K562 (cell line): ENCODE measurements around the gene RPTOR. TPM values are rescaled to one million over a fixed set of nuclear protein-coding genes. Genes with fewer than 3 reads are reported as not detected.

Experiments used
- ATAC-seq: fragments of 200-7000 bp; cut with Tn5 transposase; 3 replicates; pipeline ENCODE4 v1.9.1; 2020; ENCODE audit warnings: moderate library complexity
- BruUV-seq: library from RNA; stranded (reverse); fragments of 400-500 nt; replicated peaks from 2 replicates; lab custom pipeline; 2021; lab: Mats Ljungman, UMichigan
- CTCF ChIA-PET: fragments of 300-600 bp; formaldehyde crosslinking; extraction: SDS; loops from one replicate; lab custom pipeline; 2021; ENCODE audit warnings: low intra/inter-chr PET ratio; lab: Yijun Ruan, JAX
- POLR2A ChIA-PET: fragments of 300-600, 350-650 bp; sonication (Branson Sonifier 250); formaldehyde crosslinking; extraction: SDS; loops from one replicate; lab custom pipeline; 2021; ENCODE audit warnings: antibody characterized with exemption, inconsistent platforms; lab: Yijun Ruan, JAX
- DNase-seq, 4 experiments: peaks; one replicate each; pipeline versions ENCODE4 v3.0.0 to v3.0.0-alpha.2; 2011 to 2018; ENCODE audit warnings: low spot score in 3 of 4, mixed read lengths in 3 of 4; ENCODE audit errors: extremely low read depth in 1 of 4
- FAIRE-seq: peaks from 2 replicates; lab custom pipeline; 2011; peaks lifted over from hg19 to GRCh38; lab: Jason Lieb, UNC
- H2AFZ ChIP-seq: 2 replicates; pipeline ENCODE4 v1.6.0; 2011; ENCODE audit warnings: low read depth, low read length, control low read depth, inconsistent platforms
- H3K27ac ChIP-seq: fragments of 200-600 bp; 3 replicates; pipeline ENCODE4 v1.8.0; 2011; ENCODE audit warnings: low read depth, mild to moderate bottlenecking, control low read depth, inconsistent platforms, low read length, moderate library complexity, mixed read lengths; ENCODE audit errors: extremely low read depth
- H3K27me3 ChIP-seq, 2 experiments: fragments of 300-600 bp in 1 of 2; 2 replicates in 1 of 2; 3 replicates in 1 of 2; pipeline versions ENCODE4 v1.6.0 to v1.8.0; 2011; ENCODE audit warnings: inconsistent platforms in 2 of 2, low read length in 2 of 2, mild to moderate bottlenecking in 1 of 2, mixed read lengths in 1 of 2, moderate library complexity in 1 of 2; ENCODE audit not compliant: control insufficient read depth in 2 of 2, insufficient read depth in 2 of 2
- H3K36me3 ChIP-seq: fragments of 300-600 bp; 3 replicates; pipeline ENCODE4 v1.8.0; 2011; ENCODE audit warnings: mild to moderate bottlenecking, low read length, inconsistent platforms; ENCODE audit not compliant: control insufficient read depth, insufficient read depth
- H3K4me1 ChIP-seq, 2 experiments: fragments of 200-600 bp in 1 of 2; replicated peaks in 1 of 2; 2 replicates in 1 of 2; 3 replicates in 1 of 2; pipeline versions ENCODE4 v1.5.1 to v1.8.0; 2011; ENCODE audit warnings: inconsistent platforms in 2 of 2, low read length in 2 of 2, mild to moderate bottlenecking in 1 of 2, mixed read lengths in 1 of 2, moderate library complexity in 1 of 2; ENCODE audit not compliant: control insufficient read depth in 2 of 2, insufficient read depth in 2 of 2
- H3K4me2 ChIP-seq: 2 replicates; pipeline ENCODE4 v1.6.1; 2011; ENCODE audit warnings: low read length, control low read depth, inconsistent platforms, mixed read lengths; ENCODE audit not compliant: insufficient read depth
- H3K4me3 ChIP-seq: fragments of 200-600 bp; sonication (generic), shearing (Covaris generic); 2 replicates; pipeline ENCODE4 v1.5.1; 2016; ENCODE audit warnings: control low read depth, inconsistent platforms
- H3K79me2 ChIP-seq: fragments of 200-600 bp; 3 replicates; pipeline ENCODE4 v1.8.0; 2011; ENCODE audit warnings: low read length, inconsistent platforms; ENCODE audit not compliant: control insufficient read depth, insufficient read depth
- H3K9ac ChIP-seq, 2 experiments: 2 replicates each; pipeline versions ENCODE4 v1.6.0 to v1.6.1; 2011; ENCODE audit warnings: low read depth in 2 of 2, low read length in 2 of 2, control low read depth in 1 of 2, inconsistent platforms in 1 of 2, mild to moderate bottlenecking in 1 of 2, mixed read lengths in 1 of 2; ENCODE audit not compliant: insufficient read depth in 1 of 2
- H3K9me1 ChIP-seq: one replicate; pipeline ENCODE4 v1.6.0; 2011; ENCODE audit warnings: inconsistent platforms, mild to moderate bottlenecking, low read length, moderate library complexity; ENCODE audit not compliant: control insufficient read depth, insufficient read depth
- H3K9me3 ChIP-seq: replicated peaks from 2 replicates; pipeline ENCODE4 v1.5.1; 2011; ENCODE audit warnings: low read depth, low read length, inconsistent platforms; ENCODE audit not compliant: control insufficient read depth, insufficient read depth
- H4K20me1 ChIP-seq: replicated peaks from 2 replicates; pipeline ENCODE4 v1.6.1; 2011; ENCODE audit warnings: low read length, inconsistent platforms, mixed read lengths; ENCODE audit not compliant: control insufficient read depth, insufficient read depth
- ASH1L ChIP-seq: fragments of 450-650 bp; IDR thresholded peaks from 2 replicates; pipeline ENCODE4 v1.6.1; 2018; ENCODE audit warnings: borderline replicate concordance, mild to moderate bottlenecking, low read depth; ENCODE audit not compliant: partially characterized antibody
- WHSC1 ChIP-seq: IDR thresholded peaks from one replicate; pipeline ENCODE4 v1.6.1; 2012; ENCODE audit warnings: low read length, control low read depth, inconsistent platforms
- YY1 ChIP-seq, 3 experiments: IDR thresholded peaks; 2 replicates each; pipeline ENCODE4 v1.6.1; 2011; ENCODE audit warnings: low read length in 2 of 3, mild to moderate bottlenecking in 2 of 3, moderate library complexity in 2 of 3, borderline replicate concordance in 1 of 3, control low read depth in 1 of 3, low read depth in 1 of 3; ENCODE audit not compliant: insufficient read depth in 3 of 3, insufficient replicate concordance in 2 of 3, control insufficient read depth in 1 of 3, insufficient read length in 1 of 3; ENCODE audit errors: extremely low read depth in 1 of 3
- ZNF12 ChIP-seq: sonication (generic); formaldehyde crosslinking; IDR thresholded peaks from 2 replicates; pipeline ENCODE4 v1.4.0; 2020; ENCODE audit warnings: mild to moderate bottlenecking, missing genetic modification reagents
- ZNF197 ChIP-seq: fragments of 200-800 bp; sonication (Bioruptor generic); IDR thresholded peaks from 2 replicates; pipeline ENCODE4 v1.6.1; 2016; ENCODE audit warnings: low read depth, missing genetic modification characterization, missing compliant biosample characterization
- ZNF609 ChIP-seq: sonication (generic); formaldehyde crosslinking; IDR thresholded peaks from 2 replicates; pipeline ENCODE4 v1.8.1; 2023; ENCODE audit warnings: missing genetic modification reagents, mild to moderate bottlenecking, borderline replicate concordance
- WGBS: fragments of 100-300 bp; shearing (Covaris generic); methylation state at CpG from one replicate; pipeline ENCODE4 v1.1.6; 2016; ENCODE audit warnings: low coverage, mixed read lengths; ENCODE audit not compliant: insufficient coverage; ENCODE audit errors: missing lambda C conversion rate; 5-methylcytosine and 5-hydroxymethylcytosine counted together
- in situ Hi-C: fragments of 300-500 bp; cut with MboI; formaldehyde crosslinking; loops from 4 replicates; pipeline ENCODE4 v1.15.0; 2018; ENCODE audit warnings: inconsistent platforms, mixed read lengths
- intact Hi-C: fragments of 100-400 bp; cut with micrococcal nuclease; formaldehyde crosslinking; loops from 2 replicates; pipeline ENCODE4 v1.14.2; 2022
- polyA plus RNA-seq, 8 experiments: library from polyadenylated mRNA; depleted of rRNA in 4 of 8; stranded (reverse) in 5 of 8; unstranded in 3 of 8; fragments of >200 nt; fragmentation: Nextera tagmentation in 2 of 8; fragmentation: Illumina TruSeq in 1 of 8; extraction: Ambion mirVana in 2 of 8; extraction: Trizol in 1 of 8; gene quantifications; 2 replicates each; pipeline versions ENCODE4 v1.2.1 to v1.2.3, GENCODE V29; 2011 to 2014; ENCODE audit warnings: inconsistent platforms in 1 of 8, missing spikeins in 1 of 8
- total RNA-seq, 7 experiments: library from RNA; depleted of rRNA in 6 of 7; stranded (reverse); fragments of >200 nt in 6 of 7; fragmentation: Illumina TruSeq in 2 of 7; extraction: Trizol in 2 of 7; gene quantifications; 2 replicates each; pipeline versions ENCODE4 v1.2.1 to v1.2.3, GENCODE V29; 2011 to 2021; ENCODE audit warnings: low replicate concordance in 1 of 7
- TF ChIP-seq, protein P1 (sequence below), 2 experiments: fragments of 450-650 bp; IDR thresholded peaks; 2 replicates each; pipeline ENCODE4 v1.6.1; 2018; ENCODE audit warnings: mild to moderate bottlenecking in 2 of 2, low read depth in 1 of 2; ENCODE audit not compliant: partially characterized antibody in 2 of 2
- TF ChIP-seq, protein P2 (sequence below): fragments of 450-650 bp; IDR thresholded peaks from 2 replicates; pipeline ENCODE4 v1.6.1; 2016; ENCODE audit warnings: antibody characterized with exemption

Gene RPTOR
- total and polyA plus RNA-seq, 9 of the 15 experiments (the other 6 are each of a cell fraction or from before 2014, with no cell fraction given), result 0.24 to 54.1 (median 10.2) TPM

- intact Hi-C loops, result no loop called here
- POLR2A ChIA-PET, result no interaction called here
- CTCF ChIA-PET, result no interaction called here
- TF ChIP-seq WHSC1, result no peak
- TF ChIP-seq, protein P1, sequence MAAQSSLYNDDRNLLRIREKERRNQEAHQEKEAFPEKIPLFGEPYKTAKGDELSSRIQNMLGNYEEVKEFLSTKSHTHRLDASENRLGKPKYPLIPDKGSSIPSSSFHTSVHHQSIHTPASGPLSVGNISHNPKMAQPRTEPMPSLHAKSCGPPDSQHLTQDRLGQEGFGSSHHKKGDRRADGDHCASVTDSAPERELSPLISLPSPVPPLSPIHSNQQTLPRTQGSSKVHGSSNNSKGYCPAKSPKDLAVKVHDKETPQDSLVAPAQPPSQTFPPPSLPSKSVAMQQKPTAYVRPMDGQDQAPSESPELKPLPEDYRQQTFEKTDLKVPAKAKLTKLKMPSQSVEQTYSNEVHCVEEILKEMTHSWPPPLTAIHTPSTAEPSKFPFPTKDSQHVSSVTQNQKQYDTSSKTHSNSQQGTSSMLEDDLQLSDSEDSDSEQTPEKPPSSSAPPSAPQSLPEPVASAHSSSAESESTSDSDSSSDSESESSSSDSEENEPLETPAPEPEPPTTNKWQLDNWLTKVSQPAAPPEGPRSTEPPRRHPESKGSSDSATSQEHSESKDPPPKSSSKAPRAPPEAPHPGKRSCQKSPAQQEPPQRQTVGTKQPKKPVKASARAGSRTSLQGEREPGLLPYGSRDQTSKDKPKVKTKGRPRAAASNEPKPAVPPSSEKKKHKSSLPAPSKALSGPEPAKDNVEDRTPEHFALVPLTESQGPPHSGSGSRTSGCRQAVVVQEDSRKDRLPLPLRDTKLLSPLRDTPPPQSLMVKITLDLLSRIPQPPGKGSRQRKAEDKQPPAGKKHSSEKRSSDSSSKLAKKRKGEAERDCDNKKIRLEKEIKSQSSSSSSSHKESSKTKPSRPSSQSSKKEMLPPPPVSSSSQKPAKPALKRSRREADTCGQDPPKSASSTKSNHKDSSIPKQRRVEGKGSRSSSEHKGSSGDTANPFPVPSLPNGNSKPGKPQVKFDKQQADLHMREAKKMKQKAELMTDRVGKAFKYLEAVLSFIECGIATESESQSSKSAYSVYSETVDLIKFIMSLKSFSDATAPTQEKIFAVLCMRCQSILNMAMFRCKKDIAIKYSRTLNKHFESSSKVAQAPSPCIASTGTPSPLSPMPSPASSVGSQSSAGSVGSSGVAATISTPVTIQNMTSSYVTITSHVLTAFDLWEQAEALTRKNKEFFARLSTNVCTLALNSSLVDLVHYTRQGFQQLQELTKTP (IDR thresholded peaks at IDR 0.05; ENCODE audit: low read depth in 1 of 2, partially characterized antibody in 2 of 2), result no peak
- no peak for TF ChIP-seq ZNF197 (CRISPR knock-in tag)
- TF ChIP-seq ZNF12 (CRISPR knock-in tag), result no peak
- TF ChIP-seq, protein P2, sequence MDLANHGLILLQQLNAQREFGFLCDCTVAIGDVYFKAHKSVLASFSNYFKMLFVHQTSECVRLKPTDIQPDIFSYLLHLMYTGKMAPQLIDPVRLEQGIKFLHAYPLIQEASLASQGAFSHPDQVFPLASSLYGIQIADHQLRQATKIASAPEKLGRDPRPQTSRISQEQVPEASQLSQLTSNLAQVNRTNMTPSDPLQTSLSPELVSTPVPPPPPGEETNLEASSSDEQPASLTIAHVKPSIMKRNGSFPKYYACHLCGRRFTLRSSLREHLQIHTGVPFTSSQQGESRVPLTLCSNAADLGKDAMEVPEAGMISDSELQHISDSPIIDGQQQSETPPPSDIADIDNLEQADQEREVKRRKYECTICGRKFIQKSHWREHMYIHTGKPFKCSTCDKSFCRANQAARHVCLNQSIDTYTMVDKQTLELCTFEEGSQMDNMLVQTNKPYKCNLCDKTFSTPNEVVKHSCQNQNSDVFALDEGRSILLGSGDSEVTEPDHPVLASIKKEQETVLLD, result no peak
- no peak for TF ChIP-seq ASH1L
- no peak for TF ChIP-seq ZNF609
- TF ChIP-seq YY1 (IDR thresholded peaks at IDR 0.05; ENCODE audit: borderline replicate concordance in 1 of 3, control insufficient read depth in 1 of 3, extremely low read depth in 1 of 3, insufficient read depth in 3 of 3, insufficient read length in 1 of 3, insufficient replicate concordance in 2 of 3, low read depth in 1 of 3, low read length in 2 of 3), result no peak
These were observed 306.2 kb downstream of the RPTOR start for GRCh38 chr17:80850817-80851216.

More at GRCh38 chr17:80850817-80851216, 306.2 kb downstream of the RPTOR start:
- Histone ChIP-seq H3K4me3 (no peak overlapping the region), H3K79me2 (no peaks in the 10 kb centered on the region), H3K9ac (no peak overlapping the region), H4K20me1 (no peaks in the 10 kb centered on the region), H3K36me3 (peaks cover 37% of the 10 kb centered on the region; the same call in 2 of the 3 replicates), H3K4me1 (peaks cover 4 to 31% of the 10 kb centered on the region in 2 experiments; a peak in 4 of 5 replicates), H2AFZ (no peak overlapping the region), H3K27ac (no peak overlapping the region), H3K9me1 (no peaks in the 10 kb centered on the region), H3K9me3 (no peaks in the 10 kb centered on the region), H3K4me2 (no peak overlapping the region), H3K27me3 (no peaks in the 10 kb centered on the region; a peak in 1 of 5 replicates)
- DNase-seq, result no peak
- no TSS peak for BruUV-seq
- FAIRE-seq, result no peak
- WGBS, result 73% methylated on average over 6 of the region's 6 CpGs
- in situ Hi-C loops, result no loop called here
- no peak for ATAC-seq
